Erythroblast (primary cell): ENCODE results near the gene MKX.

Experiments used
- GATA1 ChIP-seq: IDR thresholded peaks from 2 replicates; pipeline ENCODE4 v1.6.1; 2011; ENCODE audit warnings: low read depth, mild to moderate bottlenecking, control low read depth, low read length, moderate library complexity
- POLR2A ChIP-seq: IDR thresholded peaks from 2 replicates; pipeline ENCODE4 v1.6.1; 2011; ENCODE audit warnings: mild to moderate bottlenecking, low read length

DNA sequence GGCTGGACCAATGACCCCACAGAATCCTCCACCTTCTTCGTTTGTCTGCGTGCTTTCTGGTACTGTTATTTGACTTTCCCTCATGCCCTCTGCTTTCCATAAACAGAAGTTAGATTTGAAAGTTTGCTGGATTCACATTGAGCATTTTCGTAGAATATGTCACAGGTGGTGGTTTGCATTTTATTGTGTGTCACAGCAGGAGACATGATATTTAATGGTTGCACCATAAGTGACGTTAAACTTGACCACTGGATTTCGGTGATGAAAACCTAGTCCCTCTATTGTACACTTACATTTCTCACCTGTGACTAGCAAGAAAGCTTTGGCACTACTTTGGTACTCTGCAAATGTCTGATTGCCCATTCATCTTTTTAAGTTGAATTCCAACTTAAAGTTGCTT lies 15.2 kb upstream of the MKX start:
- TF ChIP-seq POLR2A: no peak
- TF ChIP-seq GATA1: no peak
